Measurements from ENCODE around the gene NUDT4.
A peak's percentile ranks its signal among the peaks of the same experiment; 100 is the strongest.

Gene NUDT4

GRCh38 chr12:93361151-93361919 lies 16.4 kb upstream of the NUDT4 start:
- no peak overlapping the region for H3K9ac ChIP-seq (ENCODE audit: insufficient read length)
- H3K9me3 ChIP-seq (ENCODE audit: low read depth, low read length), result no peaks in the 10 kb centered on the region
- no peak overlapping the region for H3K27ac ChIP-seq
- no peak for DNase-seq (ENCODE audit: low read depth, low spot score)
- TF ChIP-seq EZH2 (IDR thresholded peaks at IDR 0.05) (no peak), POLR2AphosphoS5 (IDR thresholded peaks at IDR 0.05; ENCODE audit: borderline replicate concordance, low read depth, low read length) (no peak), FOXP2 (optimal IDR thresholded peaks at IDR 0.05; ENCODE audit: control extremely low read depth, extremely low read length, insufficient read depth) (no peak)
- H3K4me3 ChIP-seq, result no peak overlapping the region
- no peaks in the 10 kb centered on the region for H3K36me3 ChIP-seq (ENCODE audit: insufficient read depth, low read length)

GRCh38 chr12:93363841-93364297 lies 13.9 kb upstream of the NUDT4 start:
- no peaks in the 10 kb centered on the region for H3K9me3 ChIP-seq (ENCODE audit: low read depth, low read length)
- H3K36me3 ChIP-seq (ENCODE audit: insufficient read depth, low read length), result no peaks in the 10 kb centered on the region
- no peak for DNase-seq (ENCODE audit: low read depth, low spot score)
- H3K27ac ChIP-seq, result no peak overlapping the region
- no peak for TF ChIP-seq POLR2AphosphoS5 (IDR thresholded peaks at IDR 0.05; ENCODE audit: borderline replicate concordance, low read depth, low read length)
- TF ChIP-seq EZH2 (IDR thresholded peaks at IDR 0.05), result no peak
- TF ChIP-seq FOXP2 (optimal IDR thresholded peaks at IDR 0.05; ENCODE audit: control extremely low read depth, extremely low read length, insufficient read depth), result no peak
- no peak overlapping the region for H3K4me3 ChIP-seq
- no peak overlapping the region for H3K9ac ChIP-seq (ENCODE audit: insufficient read length)

- Histone ChIP-seq H3K9me3 (ENCODE audit: low read depth, low read length) (no peaks in the 10 kb centered on the region), H3K4me3 (no peak overlapping the region), H3K9ac (ENCODE audit: insufficient read length) (no peak overlapping the region), H3K27ac (no peak overlapping the region), H3K36me3 (ENCODE audit: insufficient read depth, low read length) (no peaks in the 10 kb centered on the region)
- no peak for DNase-seq (ENCODE audit: low read depth, low spot score)
- TF ChIP-seq POLR2AphosphoS5 (IDR thresholded peaks at IDR 0.05; ENCODE audit: borderline replicate concordance, low read depth, low read length), result no peak
These were observed 11.9 kb upstream of the NUDT4 start for GRCh38 chr12:93365616-93366405.

GRCh38 chr12:93366422-93366821 lies 11.3 kb upstream of the NUDT4 start:
- Histone ChIP-seq H3K9ac (ENCODE audit: insufficient read length) (no peak overlapping the region), H3K36me3 (ENCODE audit: insufficient read depth, low read length) (no peaks in the 10 kb centered on the region), H3K27ac (no peak overlapping the region), H3K4me3 (no peak overlapping the region), H3K9me3 (ENCODE audit: low read depth, low read length) (no peaks in the 10 kb centered on the region)
- DNase-seq (ENCODE audit: low read depth, low spot score), result no peak
- TF ChIP-seq FOXP2 (optimal IDR thresholded peaks at IDR 0.05; ENCODE audit: control extremely low read depth, extremely low read length, insufficient read depth) (no peak), EZH2 (IDR thresholded peaks at IDR 0.05) (no peak), POLR2AphosphoS5 (IDR thresholded peaks at IDR 0.05; ENCODE audit: borderline replicate concordance, low read depth, low read length) (no peak)

- H3K9ac ChIP-seq (ENCODE audit: insufficient read length), result no peak overlapping the region
- DNase-seq (ENCODE audit: low read depth, low spot score), result no peak
- no peaks in the 10 kb centered on the region for H3K9me3 ChIP-seq (ENCODE audit: low read depth, low read length)
- H3K36me3 ChIP-seq (ENCODE audit: insufficient read depth, low read length), result no peaks in the 10 kb centered on the region
- no peak overlapping the region for H3K4me3 ChIP-seq
- no peak overlapping the region for H3K27ac ChIP-seq
- TF ChIP-seq FOXP2 (optimal IDR thresholded peaks at IDR 0.05; ENCODE audit: control extremely low read depth, extremely low read length, insufficient read depth) (no peak), POLR2AphosphoS5 (IDR thresholded peaks at IDR 0.05; ENCODE audit: borderline replicate concordance, low read depth, low read length) (no peak)
These were observed 9.0 kb upstream of the NUDT4 start for GRCh38 chr12:93368766-93369165.

GRCh38 chr12:93369505-93369904 lies 8.2 kb upstream of the NUDT4 start:
- Histone ChIP-seq H3K9me3 (ENCODE audit: low read depth, low read length) (no peaks in the 10 kb centered on the region), H3K27ac (no peak overlapping the region), H3K36me3 (ENCODE audit: insufficient read depth, low read length) (no peaks in the 10 kb centered on the region), H3K4me3 (no peak overlapping the region), H3K9ac (ENCODE audit: insufficient read length) (no peak overlapping the region)
- no peak for TF ChIP-seq FOXP2 (optimal IDR thresholded peaks at IDR 0.05; ENCODE audit: control extremely low read depth, extremely low read length, insufficient read depth)
- TF ChIP-seq POLR2AphosphoS5 (IDR thresholded peaks at IDR 0.05; ENCODE audit: borderline replicate concordance, low read depth, low read length), result no peak
- TF ChIP-seq EZH2 (IDR thresholded peaks at IDR 0.05), result no peak
- no peak for DNase-seq (ENCODE audit: low read depth, low spot score)

GRCh38 chr12:93370947-93371346 lies 6.8 kb upstream of the NUDT4 start:
- H3K4me3 ChIP-seq, result no peak overlapping the region
- no peak overlapping the region for H3K9ac ChIP-seq (ENCODE audit: insufficient read length)
- H3K27ac ChIP-seq, result no peak overlapping the region
- TF ChIP-seq EZH2 (IDR thresholded peaks at IDR 0.05) (no peak), FOXP2 (optimal IDR thresholded peaks at IDR 0.05; ENCODE audit: control extremely low read depth, extremely low read length, insufficient read depth) (no peak), POLR2AphosphoS5 (IDR thresholded peaks at IDR 0.05; ENCODE audit: borderline replicate concordance, low read depth, low read length) (no peak)
- H3K9me3 ChIP-seq (ENCODE audit: low read depth, low read length), result no peaks in the 10 kb centered on the region
- H3K36me3 ChIP-seq (ENCODE audit: insufficient read depth, low read length), result no peaks in the 10 kb centered on the region
- DNase-seq (ENCODE audit: low read depth, low spot score), result no peak

GRCh38 chr12:93373961-93374656 lies 3.6 kb upstream of the NUDT4 start:
- no peak for TF ChIP-seq POLR2AphosphoS5 (IDR thresholded peaks at IDR 0.05; ENCODE audit: borderline replicate concordance, low read depth, low read length)
- no peak for TF ChIP-seq EZH2 (IDR thresholded peaks at IDR 0.05)
- no peak for TF ChIP-seq FOXP2 (optimal IDR thresholded peaks at IDR 0.05; ENCODE audit: control extremely low read depth, extremely low read length, insufficient read depth)
- no peaks in the 10 kb centered on the region for H3K9me3 ChIP-seq (ENCODE audit: low read depth, low read length)
- H3K27ac ChIP-seq, result 0 out of 2 replicates have a peak overlapping the region, but pooled peaks have one; percentile 45
- peak overlapping the region; percentile 19 for H3K9ac ChIP-seq (ENCODE audit: insufficient read length)
- DNase-seq (ENCODE audit: low read depth, low spot score), result no peak
- 0 out of 2 replicates have a peak overlapping the region, but pooled peaks have one; percentile 16 for H3K4me3 ChIP-seq
- peaks cover 4% of the 10 kb centered on the region; the same call in 1 of the 2 replicates for H3K36me3 ChIP-seq (ENCODE audit: insufficient read depth, low read length)
